HUDEP-2 (cell line): ENCODE measurements around the gene IRAK3.
"Not testable (repeated sequence)": the region's sequence is repeated elsewhere in the genome, so short reads cannot be mapped to it uniquely, and the experiment has no call there.

Experiments
- DNase-seq, 76 experiments: peaks; one replicate each; lab custom pipeline; 2025; ENCODE audit not compliant: unreplicated experiment in 76 of 76; lab: John Stamatoyannopoulos, UW

The IRAK3 gene

GRCh38 chr12:66169221-66170170 is 19.5 kb upstream of the IRAK3 start, which contains the start of gene TMBIM4:
TSS of gene TMBIM4 (minus strand) at chr12:66169996. CDS start at chr12:66169951, 45 bp downstream.
- DNase-seq = peak; percentile 28 to 95 (median 82)

DNA sequence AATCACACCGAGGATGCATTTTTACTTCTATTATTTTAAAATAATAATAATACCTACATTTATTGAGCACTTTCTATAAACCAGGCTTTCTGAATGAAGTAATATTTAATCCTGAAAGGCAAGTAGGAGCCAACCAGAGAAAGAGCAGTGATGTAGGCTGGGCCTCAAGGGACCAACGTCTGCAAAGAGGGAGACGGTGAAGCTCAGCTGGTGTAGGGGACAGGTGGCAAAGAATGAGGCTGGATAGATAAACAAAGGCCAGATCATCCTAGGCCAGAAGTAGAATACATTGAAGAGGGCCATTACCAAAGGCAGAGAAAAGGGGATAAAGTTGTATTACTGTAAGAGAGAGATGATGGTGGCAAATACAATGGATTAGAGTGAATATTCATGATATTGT is 18.4 kb upstream of the IRAK3 start:
- DNase-seq = no peak

- not testable (repeated sequence) for DNase-seq
Measured at GRCh38 chr12:66174391-66175325, 14.4 kb upstream of the IRAK3 start.

- no peak for DNase-seq
Measured at GRCh38 chr12:66176105-66176900, 12.7 kb upstream of the IRAK3 start.

GRCh38 chr12:66182956-66183355 is 6.1 kb upstream of the IRAK3 start:
- no peak for DNase-seq

DNA sequence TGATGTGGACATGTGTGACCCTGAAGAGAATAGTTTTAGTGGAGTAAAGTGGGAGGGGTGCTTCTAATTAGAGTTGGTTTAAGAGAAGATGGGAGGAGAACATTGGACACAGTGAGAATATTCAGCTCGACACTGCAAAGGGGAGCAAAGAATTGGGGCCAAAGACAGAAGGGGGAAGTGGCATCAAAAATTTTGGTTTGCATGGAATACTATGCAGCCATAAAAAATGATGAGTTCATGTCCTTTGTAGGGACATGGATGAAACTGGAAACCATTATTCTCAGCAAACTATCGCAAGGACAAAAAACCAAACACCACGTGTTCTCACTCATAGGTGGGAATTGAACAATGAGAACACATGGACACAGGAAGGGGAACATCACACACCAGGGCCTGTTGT is 4.2 kb upstream of the IRAK3 start:
- not testable (repeated sequence) for DNase-seq

DNA sequence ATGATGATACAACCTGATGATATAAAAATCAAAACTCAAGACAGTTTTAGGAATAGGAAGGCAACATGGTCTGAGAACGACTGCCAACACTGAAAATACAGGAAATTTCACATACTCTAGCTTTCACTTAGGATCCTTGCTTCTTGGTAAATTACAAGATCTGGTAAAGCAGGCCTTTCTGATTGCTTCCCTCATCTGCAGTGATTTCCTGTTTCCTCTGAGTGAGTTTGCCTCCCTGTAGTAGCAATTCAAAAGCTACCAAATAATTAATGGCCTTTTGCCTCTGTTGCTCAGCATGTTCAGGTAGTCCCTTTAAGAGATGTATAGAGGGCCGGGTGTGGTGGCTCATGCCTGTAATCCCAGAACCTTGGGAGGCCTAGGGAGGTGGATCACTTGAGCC is 2.0 kb upstream of the IRAK3 start:
- no peak for DNase-seq

- DNase-seq = no peak
Measured at GRCh38 chr12:66187821-66188220, 1.2 kb upstream of the IRAK3 start.

GRCh38 chr12:66189486-66189843 is 451 bp downstream of the IRAK3 start:
- DNase-seq = peak in 53 of 76 experiments; percentile 4 to 64 (median 33)

DNA sequence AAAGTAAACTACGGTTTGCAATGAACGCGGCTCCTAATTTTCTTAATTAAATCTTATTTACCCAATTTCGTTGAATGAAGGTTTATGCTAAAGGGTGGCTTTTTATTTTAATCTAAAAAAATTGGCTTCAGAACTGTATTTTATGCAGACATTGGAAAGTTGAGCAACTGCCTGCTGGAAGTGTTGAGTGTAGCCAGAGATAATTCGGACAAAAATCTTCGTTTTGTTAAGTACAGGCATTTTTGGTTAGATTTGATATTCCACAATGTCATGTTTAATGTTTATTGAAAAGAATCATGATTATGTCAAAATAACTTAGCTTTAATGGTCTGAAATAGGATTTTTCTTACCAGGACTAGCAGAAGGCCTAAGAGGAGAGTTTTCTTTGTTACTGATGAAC is 875 bp downstream of the IRAK3 start:
- no peak for DNase-seq

DNA sequence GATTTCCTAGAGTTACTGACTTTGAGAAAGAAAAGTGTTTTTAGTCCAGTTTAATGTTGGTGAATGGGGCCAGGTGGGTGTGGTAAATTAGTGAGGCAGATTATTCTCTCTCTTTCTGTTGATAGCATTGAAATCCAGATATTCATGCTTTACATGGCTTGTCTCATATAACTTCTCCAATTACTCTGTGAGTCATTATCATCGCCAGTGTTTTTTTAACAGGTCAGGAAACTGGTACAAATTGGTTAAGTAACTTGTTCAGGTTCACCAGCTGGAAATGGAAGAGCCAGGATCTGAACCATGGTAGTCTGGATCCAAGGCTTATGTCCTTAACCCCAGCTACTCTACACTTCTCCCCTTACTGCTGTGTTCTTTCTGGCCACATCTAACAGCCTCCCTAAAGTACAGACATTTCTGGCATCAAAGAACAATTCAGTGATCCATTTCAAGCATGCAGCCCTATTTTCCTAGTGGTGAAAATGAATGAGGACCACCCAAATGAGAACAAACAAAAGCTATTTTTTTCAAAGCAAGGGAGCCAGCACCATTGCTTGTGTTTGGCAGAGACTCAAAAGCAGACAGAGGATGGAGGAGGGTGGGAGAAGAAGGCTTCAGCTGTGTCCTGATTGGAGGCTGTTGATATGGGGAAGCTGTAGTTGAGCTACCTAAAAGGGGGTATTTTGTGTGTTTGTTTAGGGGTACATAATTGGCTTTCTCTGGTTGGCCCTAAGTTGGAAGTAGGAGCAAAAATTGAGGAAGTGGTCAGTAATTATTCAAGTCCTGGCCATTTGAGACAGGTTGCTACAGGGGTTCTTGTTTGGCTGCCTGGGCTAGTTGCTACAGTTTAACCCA is 1.7 kb downstream of the IRAK3 start:
- DNase-seq = peak in 8 of 76 experiments; percentile 5 to 25 (median 17)

- no peak for DNase-seq
Measured at GRCh38 chr12:66191547-66192126, 2.6 kb downstream of the IRAK3 start.

DNA sequence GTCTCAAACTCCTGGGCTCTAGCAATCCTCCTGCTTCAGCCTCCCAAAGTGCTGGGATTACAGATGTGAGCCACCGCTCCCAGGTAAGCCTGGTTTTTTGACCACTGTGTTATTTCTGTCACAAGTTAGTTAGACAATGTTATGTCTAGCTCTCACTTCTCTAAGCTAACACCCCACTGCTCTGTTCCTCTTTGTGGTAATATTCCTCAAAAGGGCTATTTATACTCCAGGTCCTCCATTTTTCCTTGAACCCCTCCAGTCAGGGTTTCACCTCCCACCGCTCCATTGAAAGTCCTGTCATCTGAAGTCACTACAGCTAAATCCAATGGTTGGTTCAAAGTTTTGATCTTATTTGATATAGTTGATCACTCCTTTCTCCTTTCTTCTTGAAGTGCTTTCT is 5.1 kb downstream of the IRAK3 start:
- DNase-seq = no peak

- no peak for DNase-seq
Measured at GRCh38 chr12:66195242-66195641, 6.2 kb downstream of the IRAK3 start.

DNA sequence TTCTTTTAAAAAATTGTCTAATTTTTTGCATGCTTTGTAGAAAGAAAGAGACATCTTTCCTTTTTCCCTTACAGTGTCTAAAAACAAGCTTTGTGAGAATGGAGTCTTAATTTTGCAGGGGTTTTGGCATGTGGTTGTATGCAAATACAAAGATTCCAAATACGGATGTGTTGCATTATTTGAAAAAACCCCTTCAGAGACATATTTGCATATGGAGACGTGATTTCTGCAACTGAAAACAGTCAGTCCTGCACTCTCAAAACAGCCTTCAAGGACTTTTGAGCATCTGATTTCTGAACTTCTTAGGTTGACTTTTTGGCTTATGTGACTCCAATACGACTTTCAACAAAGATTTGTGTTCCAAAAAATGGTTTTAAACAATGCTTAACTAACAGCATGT is 7.8 kb downstream of the IRAK3 start:
- DNase-seq = no peak

GRCh38 chr12:66197495-66197921 is 8.5 kb downstream of the IRAK3 start:
- DNase-seq = no peak

DNA sequence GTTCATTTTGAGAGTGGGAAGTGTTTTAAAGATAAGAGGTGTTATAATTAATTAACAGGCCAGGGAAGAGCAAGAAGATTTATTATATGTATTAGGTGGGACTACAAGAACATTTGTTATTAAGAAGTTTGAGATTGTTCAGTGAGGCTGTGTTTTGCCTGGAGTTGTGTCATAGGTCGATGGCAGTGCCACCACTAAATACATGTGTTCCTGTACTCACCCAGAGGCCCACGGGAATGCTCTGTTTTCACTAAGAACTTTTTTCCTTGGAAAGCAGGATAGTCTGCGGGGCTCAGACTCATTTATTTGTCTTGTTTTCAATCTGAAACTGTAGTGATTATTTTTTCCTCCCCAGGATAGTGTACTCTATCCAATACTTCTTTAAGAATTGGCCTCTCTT is 10.1 kb downstream of the IRAK3 start:
- DNase-seq = no peak

GRCh38 chr12:66199831-66200509 is 11.0 kb downstream of the IRAK3 start:
- no peak for DNase-seq

DNA sequence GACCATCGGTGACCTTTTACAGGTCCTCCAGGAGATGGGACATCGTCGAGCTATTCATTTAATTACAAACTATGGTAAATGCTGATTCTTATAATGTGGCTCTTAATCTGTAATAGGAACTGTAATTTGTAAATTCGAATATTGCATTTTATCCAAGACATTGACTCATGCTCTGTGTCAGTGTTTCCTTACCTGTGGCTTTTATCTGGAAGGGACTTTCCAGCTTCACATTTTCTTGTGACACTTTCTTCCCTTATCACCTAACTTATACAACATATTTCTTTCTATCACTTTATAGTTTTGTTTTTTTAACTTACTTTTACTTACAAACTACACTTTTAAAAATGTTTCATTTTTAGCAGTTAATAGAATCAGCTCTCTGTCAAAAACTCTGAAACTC is 14.8 kb downstream of the IRAK3 start:
- no peak for DNase-seq
